GM10248 (cell line): ENCODE measurements around the gene PDGFD.

ENCODE experiments used
- CTCF ChIA-PET: fragments of 300-600 bp; sonication (Branson Sonifier 250); formaldehyde crosslinking; extraction: SDS; loops from one replicate; lab custom pipeline; 2021; ENCODE audit warnings: antibody characterized with exemption; lab: Yijun Ruan, JAX
- POLR2A ChIA-PET: fragments of 350-650 bp; sonication (Branson Sonifier 250); formaldehyde crosslinking; extraction: SDS; loops from one replicate; lab custom pipeline; 2020; ENCODE audit warnings: antibody characterized with exemption; lab: Yijun Ruan, JAX
- DNase-seq: peaks from one replicate; pipeline ENCODE4 v3.0.0; 2012; ENCODE audit errors: extremely low spot score
- TF ChIP-seq, protein P1 (sequence below): IDR thresholded peaks from 2 replicates; pipeline ENCODE4 v1.5.1; 2012; ENCODE audit warnings: mild to moderate bottlenecking, low read depth; ENCODE audit errors: extremely low read depth, missing control alignments, control extremely low read depth

Gene PDGFD

DNA sequence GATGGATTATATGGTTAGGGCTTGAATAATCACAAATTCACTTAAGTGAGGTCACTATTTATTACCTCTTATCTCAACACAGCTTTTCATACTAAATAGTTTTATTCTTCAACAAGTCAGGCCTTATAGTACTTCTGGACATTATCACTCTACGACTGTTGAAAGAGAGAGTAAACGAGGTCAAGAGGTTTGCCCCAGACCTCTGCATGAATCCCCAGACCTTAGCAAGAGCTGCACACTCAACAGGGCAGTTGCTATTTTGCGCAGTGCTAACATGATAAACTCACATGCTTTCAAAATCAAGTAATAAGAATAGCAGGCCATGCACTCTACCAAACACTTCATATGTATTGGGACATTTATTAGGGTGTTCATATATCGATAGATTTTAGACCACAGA, 67.0 kb downstream of the PDGFD start:
- POLR2A ChIA-PET, result no interaction called here
- CTCF ChIA-PET, result no interaction called here
- DNase-seq, result no peak
- TF ChIP-seq, protein P1, sequence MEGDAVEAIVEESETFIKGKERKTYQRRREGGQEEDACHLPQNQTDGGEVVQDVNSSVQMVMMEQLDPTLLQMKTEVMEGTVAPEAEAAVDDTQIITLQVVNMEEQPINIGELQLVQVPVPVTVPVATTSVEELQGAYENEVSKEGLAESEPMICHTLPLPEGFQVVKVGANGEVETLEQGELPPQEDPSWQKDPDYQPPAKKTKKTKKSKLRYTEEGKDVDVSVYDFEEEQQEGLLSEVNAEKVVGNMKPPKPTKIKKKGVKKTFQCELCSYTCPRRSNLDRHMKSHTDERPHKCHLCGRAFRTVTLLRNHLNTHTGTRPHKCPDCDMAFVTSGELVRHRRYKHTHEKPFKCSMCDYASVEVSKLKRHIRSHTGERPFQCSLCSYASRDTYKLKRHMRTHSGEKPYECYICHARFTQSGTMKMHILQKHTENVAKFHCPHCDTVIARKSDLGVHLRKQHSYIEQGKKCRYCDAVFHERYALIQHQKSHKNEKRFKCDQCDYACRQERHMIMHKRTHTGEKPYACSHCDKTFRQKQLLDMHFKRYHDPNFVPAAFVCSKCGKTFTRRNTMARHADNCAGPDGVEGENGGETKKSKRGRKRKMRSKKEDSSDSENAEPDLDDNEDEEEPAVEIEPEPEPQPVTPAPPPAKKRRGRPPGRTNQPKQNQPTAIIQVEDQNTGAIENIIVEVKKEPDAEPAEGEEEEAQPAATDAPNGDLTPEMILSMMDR, result no peak

DNA sequence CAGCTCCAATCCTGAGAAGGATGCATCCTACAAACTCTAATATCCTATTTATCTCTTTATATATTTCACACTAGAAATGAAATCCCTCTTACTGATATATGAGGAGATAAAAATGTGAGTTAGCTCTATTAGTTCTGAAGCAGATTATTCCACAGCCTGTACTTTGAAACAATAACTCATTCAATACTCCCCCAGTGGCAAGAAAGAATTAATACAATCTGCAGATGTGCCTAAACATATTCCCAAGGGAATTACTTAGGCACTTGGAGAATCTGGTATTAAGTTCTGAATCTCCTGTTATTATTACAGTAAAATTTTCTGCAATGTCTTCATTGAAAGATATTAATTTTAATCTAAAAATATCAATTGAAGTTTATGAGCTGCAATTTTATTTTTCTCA, 68.2 kb downstream of the PDGFD start:
- POLR2A ChIA-PET, result no interaction called here
- TF ChIP-seq, protein P1, result no peak
- DNase-seq, result no peak
- CTCF ChIA-PET, result interaction anchor here (1.1 kb wide), 1 partner anchor 30 kb away, joined by 3 read pairs; no protein-coding TSS in a partner anchor

DNA sequence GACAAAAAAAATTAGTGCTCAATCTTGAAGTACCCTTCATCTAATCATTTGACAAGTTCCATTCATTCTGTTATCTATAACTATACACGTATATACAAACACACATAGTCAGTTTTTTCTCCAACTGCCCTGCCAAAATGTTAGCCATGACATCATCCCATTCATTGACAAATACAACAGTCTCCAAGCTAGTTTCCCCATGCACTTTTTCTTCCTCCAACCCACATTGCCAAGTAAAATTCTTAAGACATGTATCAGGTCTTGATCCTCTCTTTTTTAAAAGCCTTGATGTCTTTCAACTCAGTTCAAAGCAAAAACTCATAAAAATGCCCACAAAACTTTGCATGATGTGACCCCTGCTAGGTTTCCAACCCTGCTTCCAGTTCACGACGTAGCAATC, 69.4 kb downstream of the PDGFD start:
- TF ChIP-seq, protein P1, result no peak
- CTCF ChIA-PET, result no interaction called here
- DNase-seq, result no peak
- POLR2A ChIA-PET, result no interaction called here

DNA sequence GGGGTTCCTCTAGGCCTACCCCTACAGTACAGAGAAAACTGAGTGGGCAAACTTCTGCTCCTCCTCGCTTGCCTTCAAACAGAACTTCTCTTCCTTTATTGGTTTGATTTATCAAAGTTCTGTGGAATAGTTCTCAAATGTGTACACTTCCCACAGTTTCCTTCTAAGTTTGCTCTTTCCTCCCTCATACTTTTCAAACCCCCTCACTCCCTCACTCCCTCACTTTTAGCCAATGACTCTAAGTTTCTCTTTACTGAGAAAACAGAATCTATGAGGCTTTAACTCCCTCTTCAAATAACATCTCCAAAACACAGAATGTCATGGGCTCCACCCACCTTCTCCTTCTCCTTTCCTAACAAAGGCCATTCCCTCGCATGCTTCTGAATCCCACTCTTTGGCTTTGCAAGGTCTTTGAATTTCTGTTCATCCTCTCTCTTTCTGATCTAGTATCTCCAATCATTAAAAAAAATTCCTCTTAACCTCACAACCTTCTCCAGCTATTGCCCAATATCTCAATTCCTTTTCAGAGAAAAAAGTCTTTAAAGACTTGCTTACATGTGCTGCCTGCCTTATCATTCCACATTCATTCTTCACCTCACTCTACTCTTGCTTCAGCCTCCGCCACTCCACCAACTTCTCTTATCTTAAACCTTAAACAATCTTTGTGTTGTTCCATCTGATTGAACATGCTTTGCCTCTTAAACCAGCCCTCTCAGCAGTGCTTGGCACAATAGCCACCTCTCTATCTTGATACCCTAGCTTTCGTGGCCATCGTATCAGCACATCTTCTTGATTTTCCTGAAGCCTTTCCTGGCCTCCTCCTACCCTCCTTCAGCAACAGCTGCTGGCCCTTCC, 70.3 kb downstream of the PDGFD start:
- CTCF ChIA-PET, result interaction anchor here (1.0 kb wide), 1 partner anchor 9 kb away, joined by 3 read pairs; no protein-coding TSS in a partner anchor

DNA sequence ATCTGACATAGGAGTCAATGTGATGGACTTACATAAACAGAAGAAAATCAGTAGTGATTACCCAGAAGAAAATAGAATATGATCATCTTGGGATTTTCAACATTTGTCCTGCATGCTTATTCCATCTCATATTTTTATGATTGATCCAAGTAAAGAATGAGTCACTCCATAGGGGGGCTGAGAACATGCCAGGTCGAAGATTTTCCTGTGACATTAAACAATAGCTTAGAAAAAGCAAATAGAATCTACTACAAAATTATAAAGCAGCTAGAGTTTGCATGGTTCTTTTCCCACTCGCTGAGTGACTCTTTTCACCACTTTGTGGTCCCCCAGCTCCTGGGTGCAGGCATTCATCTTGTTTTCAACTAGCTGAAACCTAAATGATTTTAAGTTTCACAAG, 71.2 kb downstream of the PDGFD start:
- CTCF ChIA-PET, result interaction anchor here (1.0 to 1.9 kb wide), 2 partner anchors 9 to 17 kb away, joined by 3 to 5 read pairs; no protein-coding TSS in a partner anchor
- TF ChIP-seq, protein P1, result no peak
- DNase-seq, result no peak
- POLR2A ChIA-PET, result no interaction called here

More for the DNA sequence above, 70.3 kb downstream of the PDGFD start:
- POLR2A ChIA-PET, result no interaction called here
- TF ChIP-seq, protein P1, result no peak
- DNase-seq, result no peak

DNA sequence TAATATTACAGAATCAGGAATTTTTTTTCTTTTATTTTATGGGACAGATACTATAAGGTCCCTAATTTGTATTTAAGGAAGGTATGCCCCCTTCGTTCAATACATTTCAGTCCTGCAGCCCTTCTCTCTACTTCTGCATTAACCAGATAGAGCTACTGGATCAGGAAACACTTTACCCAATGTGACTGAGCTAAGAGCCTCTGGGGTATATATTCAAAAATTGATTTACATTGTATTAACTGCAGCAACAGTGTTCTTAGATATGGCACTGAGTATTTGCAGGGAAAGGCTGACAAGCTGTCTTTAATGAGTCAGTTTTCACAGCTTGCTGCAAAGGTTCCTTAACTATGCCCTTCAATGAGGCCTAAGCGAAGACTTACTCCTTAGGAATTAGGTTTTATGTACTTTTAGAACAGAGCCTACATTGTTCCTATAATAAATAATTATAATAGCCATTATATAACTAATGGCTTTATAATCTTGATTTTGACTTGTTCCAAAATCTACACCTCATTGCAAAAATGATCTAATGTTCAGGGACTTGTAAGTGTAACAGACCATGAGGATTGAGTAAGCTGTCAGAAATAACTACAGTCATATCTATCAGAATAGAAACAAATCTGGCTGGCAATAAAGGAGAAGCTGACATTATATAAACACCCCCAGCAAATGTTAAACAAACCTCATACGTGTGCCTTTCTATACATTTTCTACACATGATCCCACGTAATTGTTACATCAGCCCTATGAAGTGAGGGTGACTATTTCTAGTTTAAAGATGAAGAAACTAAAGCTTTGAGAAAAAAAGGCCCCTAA, 72.5 kb downstream of the PDGFD start:
- DNase-seq, result no peak
- ChIA-PET CTCF (interaction anchor here (0.8 to 1.9 kb wide), 5 partner anchors 10 to 214 kb away, joined by 3 to 7 read pairs (median 3); no protein-coding TSS in a partner anchor), POLR2A (no interaction called here)
- TF ChIP-seq, protein P1, result no peak
